ENCODE data around the gene SRR.

Gene SRR

GRCh38 chr17:2347805-2348685 lies 44.3 kb downstream of the SRR start:
- DNase-seq, result no peak

GRCh38 chr17:2351269-2351668 lies 47.5 kb downstream of the SRR start:
- no peak for DNase-seq

GRCh38 chr17:2354311-2354710 lies 50.6 kb downstream of the SRR start:
- DNase-seq, result no peak

- no peak for DNase-seq
These were observed 53.5 kb downstream of the SRR start for GRCh38 chr17:2357237-2357636.

GRCh38 chr17:2357931-2358434 lies 54.2 kb downstream of the SRR start:
- DNase-seq, result no peak

- no peak for DNase-seq
These were observed 57.4 kb downstream of the SRR start for GRCh38 chr17:2361010-2361760.

- DNase-seq, result no peak
These were observed 58.3 kb downstream of the SRR start for GRCh38 chr17:2362016-2362415.

GRCh38 chr17:2362416-2362815 lies 58.7 kb downstream of the SRR start:
- DNase-seq, result no peak

- DNase-seq, result no peak
These were observed 59.1 kb downstream of the SRR start for GRCh38 chr17:2362881-2363280.

GRCh38 chr17:2363318-2363717 lies 59.6 kb downstream of the SRR start:
- DNase-seq, result no peak

- no peak for DNase-seq
These were observed 60.4 kb downstream of the SRR start for GRCh38 chr17:2363851-2364762.

- no peak for DNase-seq
These were observed 61.0 kb downstream of the SRR start for GRCh38 chr17:2364763-2365116.

- DNase-seq, result no peak
These were observed 61.4 kb downstream of the SRR start for GRCh38 chr17:2365132-2365531.

GRCh38 chr17:2366747-2367494 lies 63.2 kb downstream of the SRR start:
- no peak for DNase-seq

- DNase-seq, result no peak
These were observed 64.6 kb downstream of the SRR start for GRCh38 chr17:2368359-2368758.

- no peak for DNase-seq
These were observed 65.3 kb downstream of the SRR start for GRCh38 chr17:2369039-2369438.

GRCh38 chr17:2369551-2370210 lies 65.9 kb downstream of the SRR start:
- no peak for DNase-seq

- DNase-seq, result no peak
These were observed 66.5 kb downstream of the SRR start for GRCh38 chr17:2370211-2370589.

- no peak for DNase-seq
These were observed 67.7 kb downstream of the SRR start for GRCh38 chr17:2371183-2372130.

- no peak for DNase-seq
These were observed 68.4 kb downstream of the SRR start for GRCh38 chr17:2372180-2372579.

- no peak for DNase-seq
These were observed 68.9 kb downstream of the SRR start for GRCh38 chr17:2372681-2373080.
